GM23338 (cell line): ENCODE results near the gene NINL. TPM values are rescaled to one million over a fixed set of nuclear protein-coding genes. Genes with fewer than 3 reads are reported as not detected.
A peak's percentile ranks its signal among the peaks of the same experiment; 100 is the strongest.

Experiments used
- ATAC-seq: fragments of 200-7000 bp; cut with Tn5 transposase; 3 replicates; pipeline ENCODE4 v1.9.1; 2020
- DNase-seq: peaks from one replicate; pipeline ENCODE4 v3.0.0-alpha.2; 2015; ENCODE audit warnings: low spot score
- H2AFZ ChIP-seq: fragments of 200-600 bp; sonication (generic); 2 replicates; pipeline ENCODE4 v1.8.0; 2016; ENCODE audit warnings: antibody characterized with exemption, mild to moderate bottlenecking, moderate library complexity
- H3F3A ChIP-seq: fragments of 200-600 bp; sonication (generic); replicated peaks from 2 replicates; pipeline ENCODE4 v1.8.0; 2017; ENCODE audit warnings: antibody characterized with exemption, mixed run types, low read depth
- H3K27ac ChIP-seq: fragments of 200-600 bp; sonication (generic); 2 replicates; pipeline ENCODE4 v1.6.1; 2016; ENCODE audit warnings: low read depth
- H3K27me3 ChIP-seq: fragments of 200-600 bp; sonication (generic); 2 replicates; pipeline ENCODE4 v1.8.0; 2016; ENCODE audit warnings: mild to moderate bottlenecking, mixed run types, moderate library complexity; ENCODE audit not compliant: insufficient read depth
- H3K36me3 ChIP-seq: fragments of 200-600 bp; sonication (generic); 2 replicates; pipeline ENCODE4 v1.8.0; 2016; ENCODE audit warnings: mild to moderate bottlenecking; ENCODE audit not compliant: insufficient read depth
- H3K4me1 ChIP-seq: fragments of 200-600 bp; sonication (generic); 2 replicates; pipeline ENCODE4 v1.8.0; 2016; ENCODE audit warnings: mild to moderate bottlenecking, moderate library complexity; ENCODE audit not compliant: insufficient read depth
- H3K4me2 ChIP-seq: fragments of 200-600 bp; sonication (generic); 2 replicates; pipeline ENCODE4 v1.7.1; 2017; ENCODE audit warnings: mixed run types
- H3K4me3 ChIP-seq: fragments of 200-600 bp; sonication (generic); 2 replicates; pipeline ENCODE4 v1.6.1; 2016; ENCODE audit warnings: mixed run types
- H3K79me2 ChIP-seq: fragments of 200-600 bp; sonication (generic); replicated peaks from 2 replicates; pipeline ENCODE4 v1.8.0; 2017; ENCODE audit warnings: mild to moderate bottlenecking; ENCODE audit not compliant: insufficient read depth
- H3K9me2 ChIP-seq: fragments of 200-600 bp; sonication (generic); 2 replicates; pipeline ENCODE4 v1.8.0; 2017; ENCODE audit not compliant: insufficient read depth
- H4K20me1 ChIP-seq: fragments of 200-600 bp; sonication (generic); replicated peaks from 2 replicates; pipeline ENCODE4 v1.8.0; 2017; ENCODE audit warnings: mild to moderate bottlenecking; ENCODE audit not compliant: insufficient read depth
- H3K27ac Mint-ChIP-seq: 2 replicates; pipeline ENCODE4 v1.8.0; 2020; ENCODE audit warnings: inconsistent platforms, mild to moderate bottlenecking, moderate library complexity, mixed read lengths
- H3K27me3 Mint-ChIP-seq: 3 replicates; pipeline ENCODE4 v1.8.0; 2022; ENCODE audit warnings: low read depth, mild to moderate bottlenecking, moderate library complexity, mixed read lengths, inconsistent platforms; ENCODE audit not compliant: insufficient read depth, poor library complexity
- H3K36me3 Mint-ChIP-seq: 3 replicates; pipeline ENCODE4 v1.8.0; 2021; ENCODE audit warnings: low read depth, mild to moderate bottlenecking, inconsistent platforms, moderate library complexity, mixed read lengths
- H3K4me1 Mint-ChIP-seq: 3 replicates; pipeline ENCODE4 v1.8.0; 2020; ENCODE audit warnings: mild to moderate bottlenecking, inconsistent platforms, mixed read lengths
- H3K4me3 Mint-ChIP-seq: 3 replicates; pipeline ENCODE4 v1.8.0; 2021; ENCODE audit warnings: moderate library complexity, mild to moderate bottlenecking, inconsistent platforms, mixed read lengths
- H3K9me3 Mint-ChIP-seq: 3 replicates; pipeline ENCODE4 v1.8.0; 2020; ENCODE audit warnings: moderate library complexity, mild to moderate bottlenecking, inconsistent platforms, mixed read lengths
- CREB1 ChIP-seq: fragments of 250-450 bp; sonication (Bioruptor Pico); IDR thresholded peaks from 2 replicates; pipeline ENCODE4 v1.5.0; 2020; ENCODE audit warnings: low read depth, mild to moderate bottlenecking, moderate library complexity
- EZH2 ChIP-seq: fragments of 200-600 bp; sonication (generic); IDR thresholded peaks from one replicate; pipeline ENCODE4 v1.8.0; 2017; ENCODE audit warnings: antibody characterized with exemption, mild to moderate bottlenecking, low read depth; ENCODE audit not compliant: unreplicated experiment
- EZH2phosphoT487 ChIP-seq: fragments of 200-600 bp; sonication (generic); IDR thresholded peaks from one replicate; pipeline ENCODE4 v1.8.1; 2018; ENCODE audit warnings: antibody characterized with exemption; ENCODE audit not compliant: unreplicated experiment
- JUNB ChIP-seq: IDR thresholded peaks from one replicate; pipeline ENCODE4 v1.6.1; 2016; ENCODE audit warnings: antibody characterized with exemption; ENCODE audit not compliant: unreplicated experiment
- NANOG ChIP-seq: IDR thresholded peaks from 2 replicates; pipeline ENCODE4 v1.6.1; 2016; ENCODE audit warnings: antibody characterized with exemption, borderline replicate concordance
- POLR2AphosphoS5 ChIP-seq: IDR thresholded peaks from 2 replicates; pipeline ENCODE4 v1.6.1; 2016; ENCODE audit warnings: antibody characterized with exemption, low read depth
- STAT1 ChIP-seq: IDR thresholded peaks from one replicate; pipeline ENCODE4 v1.6.1; 2016; ENCODE audit warnings: antibody characterized with exemption; ENCODE audit not compliant: unreplicated experiment
- ZNF114 ChIP-seq: fragments of 250-450 bp; sonication (Bioruptor Pico); IDR thresholded peaks from 2 replicates; pipeline ENCODE4 v1.5.0; 2020; ENCODE audit warnings: mild to moderate bottlenecking, moderate library complexity
- polyA plus RNA-seq: library from polyadenylated mRNA; unstranded; fragments of >200 nt; fragmentation: Nextera tagmentation; extraction: Ambion mirVana; gene quantifications from 2 replicates; pipeline ENCODE4 v1.2.1, GENCODE V29; 2016
- total RNA-seq: library from RNA; depleted of rRNA; stranded (reverse); fragments of >200 nt; shearing (Covaris generic); gene quantifications from 2 replicates; pipeline ENCODE4 v1.2.3, GENCODE V29; 2014
- TF ChIP-seq, protein P1 (sequence below): fragments of 250-450 bp; sonication (Bioruptor Pico); IDR thresholded peaks from 2 replicates; pipeline ENCODE4 v1.5.0; 2020; ENCODE audit warnings: mild to moderate bottlenecking, moderate library complexity
- TF ChIP-seq, protein P2 (sequence below), 2 experiments: fragments of 200-600 bp in 1 of 2; sonication (generic) in 1 of 2; conservative IDR thresholded peaks; 2 replicates each; pipeline versions ENCODE4 v1.5.1 to v1.6.1; 2016 to 2017; ENCODE audit warnings: antibody characterized with exemption in 2 of 2, low read depth in 2 of 2, mild to moderate bottlenecking in 2 of 2, moderate library complexity in 1 of 2
- TF ChIP-seq, protein P3 (sequence below): IDR thresholded peaks from 2 replicates; pipeline ENCODE4 v1.6.1; 2016; ENCODE audit warnings: antibody characterized with exemption

The NINL gene
- total and polyA plus RNA-seq, 2 experiments from 2014 or later, result 18.0 to 31.2 TPM

DNA sequence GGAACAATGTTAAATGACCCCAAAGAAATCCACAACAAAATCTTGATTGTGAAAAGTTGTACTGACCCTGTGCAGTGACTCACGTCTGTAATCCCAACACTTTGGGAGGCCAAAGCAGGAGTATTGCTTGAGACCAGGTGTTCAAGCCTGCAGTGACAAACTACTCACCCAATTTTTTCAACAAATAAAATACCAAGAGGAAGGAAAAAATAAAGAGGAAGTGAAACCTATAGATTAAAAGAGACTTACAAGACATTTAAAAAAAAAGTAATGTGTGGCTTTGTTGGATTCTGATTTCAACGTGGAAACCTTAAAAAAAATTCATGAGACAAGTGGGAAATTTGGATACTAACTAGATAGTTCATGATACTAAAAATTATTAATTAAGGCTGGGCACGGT lies 146.0 kb downstream of the NINL start:
- Histone ChIP-seq H3K9me2 (no peaks in the 10 kb centered on the region), H2AFZ (no peak overlapping the region), H3K27ac (no peak overlapping the region), H3K4me1 (peaks cover 15% of the 10 kb centered on the region; the same call in 1 of the 2 replicates), H4K20me1 (no peaks in the 10 kb centered on the region; the same call in 1 of the 2 replicates), H3K36me3 (peaks cover 30% of the 10 kb centered on the region; the same call in 1 of the 2 replicates), H3K4me2 (no peak overlapping the region), H3K4me3 (no peak overlapping the region), H3F3A (0 out of 2 replicates have a peak, but pooled peaks cover 3% of the 10 kb centered on the region), H3K27me3 (no peaks in the 10 kb centered on the region), H3K79me2 (no peaks in the 10 kb centered on the region)
- Mint-ChIP-seq H3K4me3 (no peak overlapping the region), H3K36me3 (peaks cover 77% of the 10 kb centered on the region), H3K27me3 (no peaks in the 10 kb centered on the region), H3K27ac (0 out of 2 replicates have a peak overlapping the region, but pooled peaks have one; percentile 26), H3K9me3 (no peaks in the 10 kb centered on the region), H3K4me1 (peaks cover 15% of the 10 kb centered on the region)
- no peak for TF ChIP-seq NANOG
- TF ChIP-seq EZH2phosphoT487, result no peak
- no peak for TF ChIP-seq JUNB
- no peak for TF ChIP-seq STAT1
- TF ChIP-seq CREB1, result no peak
- no peak for TF ChIP-seq EZH2
- TF ChIP-seq, protein P1, sequence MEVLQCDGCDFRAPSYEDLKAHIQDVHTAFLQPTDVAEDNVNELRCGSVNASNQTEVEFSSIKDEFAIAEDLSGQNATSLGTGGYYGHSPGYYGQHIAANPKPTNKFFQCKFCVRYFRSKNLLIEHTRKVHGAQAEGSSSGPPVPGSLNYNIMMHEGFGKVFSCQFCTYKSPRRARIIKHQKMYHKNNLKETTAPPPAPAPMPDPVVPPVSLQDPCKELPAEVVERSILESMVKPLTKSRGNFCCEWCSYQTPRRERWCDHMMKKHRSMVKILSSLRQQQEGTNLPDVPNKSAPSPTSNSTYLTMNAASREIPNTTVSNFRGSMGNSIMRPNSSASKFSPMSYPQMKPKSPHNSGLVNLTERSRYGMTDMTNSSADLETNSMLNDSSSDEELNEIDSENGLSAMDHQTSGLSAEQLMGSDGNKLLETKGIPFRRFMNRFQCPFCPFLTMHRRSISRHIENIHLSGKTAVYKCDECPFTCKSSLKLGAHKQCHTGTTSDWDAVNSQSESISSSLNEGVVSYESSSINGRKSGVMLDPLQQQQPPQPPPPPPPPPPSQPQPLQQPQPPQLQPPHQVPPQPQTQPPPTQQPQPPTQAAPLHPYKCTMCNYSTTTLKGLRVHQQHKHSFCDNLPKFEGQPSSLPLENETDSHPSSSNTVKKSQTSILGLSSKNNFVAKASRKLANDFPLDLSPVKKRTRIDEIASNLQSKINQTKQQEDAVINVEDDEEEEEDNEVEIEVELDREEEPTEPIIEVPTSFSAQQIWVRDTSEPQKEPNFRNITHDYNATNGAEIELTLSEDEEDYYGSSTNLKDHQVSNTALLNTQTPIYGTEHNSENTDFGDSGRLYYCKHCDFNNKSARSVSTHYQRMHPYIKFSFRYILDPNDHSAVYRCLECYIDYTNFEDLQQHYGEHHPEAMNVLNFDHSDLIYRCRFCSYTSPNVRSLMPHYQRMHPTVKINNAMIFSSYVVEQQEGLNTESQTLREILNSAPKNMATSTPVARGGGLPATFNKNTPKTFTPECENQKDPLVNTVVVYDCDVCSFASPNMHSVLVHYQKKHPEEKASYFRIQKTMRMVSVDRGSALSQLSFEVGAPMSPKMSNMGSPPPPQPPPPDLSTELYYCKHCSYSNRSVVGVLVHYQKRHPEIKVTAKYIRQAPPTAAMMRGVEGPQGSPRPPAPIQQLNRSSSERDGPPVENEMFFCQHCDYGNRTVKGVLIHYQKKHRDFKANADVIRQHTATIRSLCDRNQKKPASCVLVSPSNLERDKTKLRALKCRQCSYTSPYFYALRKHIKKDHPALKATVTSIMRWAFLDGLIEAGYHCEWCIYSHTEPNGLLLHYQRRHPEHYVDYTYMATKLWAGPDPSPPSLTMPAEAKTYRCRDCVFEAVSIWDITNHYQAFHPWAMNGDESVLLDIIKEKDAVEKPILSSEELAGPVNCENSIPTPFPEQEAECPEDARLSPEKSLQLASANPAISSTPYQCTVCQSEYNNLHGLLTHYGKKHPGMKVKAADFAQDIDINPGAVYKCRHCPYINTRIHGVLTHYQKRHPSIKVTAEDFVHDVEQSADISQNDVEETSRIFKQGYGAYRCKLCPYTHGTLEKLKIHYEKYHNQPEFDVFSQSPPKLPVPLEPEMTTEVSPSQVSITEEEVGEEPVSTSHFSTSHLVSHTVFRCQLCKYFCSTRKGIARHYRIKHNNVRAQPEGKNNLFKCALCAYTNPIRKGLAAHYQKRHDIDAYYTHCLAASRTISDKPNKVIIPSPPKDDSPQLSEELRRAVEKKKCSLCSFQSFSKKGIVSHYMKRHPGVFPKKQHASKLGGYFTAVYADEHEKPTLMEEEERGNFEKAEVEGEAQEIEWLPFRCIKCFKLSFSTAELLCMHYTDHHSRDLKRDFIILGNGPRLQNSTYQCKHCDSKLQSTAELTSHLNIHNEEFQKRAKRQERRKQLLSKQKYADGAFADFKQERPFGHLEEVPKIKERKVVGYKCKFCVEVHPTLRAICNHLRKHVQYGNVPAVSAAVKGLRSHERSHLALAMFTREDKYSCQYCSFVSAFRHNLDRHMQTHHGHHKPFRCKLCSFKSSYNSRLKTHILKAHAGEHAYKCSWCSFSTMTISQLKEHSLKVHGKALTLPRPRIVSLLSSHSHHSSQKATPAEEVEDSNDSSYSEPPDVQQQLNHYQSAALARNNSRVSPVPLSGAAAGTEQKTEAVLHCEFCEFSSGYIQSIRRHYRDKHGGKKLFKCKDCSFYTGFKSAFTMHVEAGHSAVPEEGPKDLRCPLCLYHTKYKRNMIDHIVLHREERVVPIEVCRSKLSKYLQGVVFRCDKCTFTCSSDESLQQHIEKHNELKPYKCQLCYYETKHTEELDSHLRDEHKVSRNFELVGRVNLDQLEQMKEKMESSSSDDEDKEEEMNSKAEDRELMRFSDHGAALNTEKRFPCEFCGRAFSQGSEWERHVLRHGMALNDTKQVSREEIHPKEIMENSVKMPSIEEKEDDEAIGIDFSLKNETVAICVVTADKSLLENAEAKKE (CRISPR knock-in tag), result no peak
- TF ChIP-seq ZNF114, result no peak
- TF ChIP-seq, protein P2, sequence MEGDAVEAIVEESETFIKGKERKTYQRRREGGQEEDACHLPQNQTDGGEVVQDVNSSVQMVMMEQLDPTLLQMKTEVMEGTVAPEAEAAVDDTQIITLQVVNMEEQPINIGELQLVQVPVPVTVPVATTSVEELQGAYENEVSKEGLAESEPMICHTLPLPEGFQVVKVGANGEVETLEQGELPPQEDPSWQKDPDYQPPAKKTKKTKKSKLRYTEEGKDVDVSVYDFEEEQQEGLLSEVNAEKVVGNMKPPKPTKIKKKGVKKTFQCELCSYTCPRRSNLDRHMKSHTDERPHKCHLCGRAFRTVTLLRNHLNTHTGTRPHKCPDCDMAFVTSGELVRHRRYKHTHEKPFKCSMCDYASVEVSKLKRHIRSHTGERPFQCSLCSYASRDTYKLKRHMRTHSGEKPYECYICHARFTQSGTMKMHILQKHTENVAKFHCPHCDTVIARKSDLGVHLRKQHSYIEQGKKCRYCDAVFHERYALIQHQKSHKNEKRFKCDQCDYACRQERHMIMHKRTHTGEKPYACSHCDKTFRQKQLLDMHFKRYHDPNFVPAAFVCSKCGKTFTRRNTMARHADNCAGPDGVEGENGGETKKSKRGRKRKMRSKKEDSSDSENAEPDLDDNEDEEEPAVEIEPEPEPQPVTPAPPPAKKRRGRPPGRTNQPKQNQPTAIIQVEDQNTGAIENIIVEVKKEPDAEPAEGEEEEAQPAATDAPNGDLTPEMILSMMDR (conservative IDR thresholded peaks at IDR 0.05; ENCODE audit: low read depth in 2 of 2), result no peak
- TF ChIP-seq, protein P3, sequence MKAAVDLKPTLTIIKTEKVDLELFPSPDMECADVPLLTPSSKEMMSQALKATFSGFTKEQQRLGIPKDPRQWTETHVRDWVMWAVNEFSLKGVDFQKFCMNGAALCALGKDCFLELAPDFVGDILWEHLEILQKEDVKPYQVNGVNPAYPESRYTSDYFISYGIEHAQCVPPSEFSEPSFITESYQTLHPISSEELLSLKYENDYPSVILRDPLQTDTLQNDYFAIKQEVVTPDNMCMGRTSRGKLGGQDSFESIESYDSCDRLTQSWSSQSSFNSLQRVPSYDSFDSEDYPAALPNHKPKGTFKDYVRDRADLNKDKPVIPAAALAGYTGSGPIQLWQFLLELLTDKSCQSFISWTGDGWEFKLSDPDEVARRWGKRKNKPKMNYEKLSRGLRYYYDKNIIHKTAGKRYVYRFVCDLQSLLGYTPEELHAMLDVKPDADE, result no peak
- TF ChIP-seq POLR2AphosphoS5, result no peak
- DNase-seq, result no peak
- ATAC-seq, result no peak
